K562 (cell line): ENCODE measurements around the gene TGFB2. TPM values are rescaled to one million over a fixed set of nuclear protein-coding genes. Genes with fewer than 3 reads are reported as not detected.

ENCODE experiments used
- ATAC-seq: fragments of 200-7000 bp; cut with Tn5 transposase; 3 replicates; pipeline ENCODE4 v1.9.1; 2020; ENCODE audit warnings: moderate library complexity
- BruUV-seq: library from RNA; stranded (reverse); fragments of 400-500 nt; replicated peaks from 2 replicates; lab custom pipeline; 2021; lab: Mats Ljungman, UMichigan
- CTCF ChIA-PET: fragments of 300-600 bp; formaldehyde crosslinking; extraction: SDS; loops from one replicate; lab custom pipeline; 2021; ENCODE audit warnings: low intra/inter-chr PET ratio; lab: Yijun Ruan, JAX
- POLR2A ChIA-PET: fragments of 300-600, 350-650 bp; sonication (Branson Sonifier 250); formaldehyde crosslinking; extraction: SDS; loops from one replicate; lab custom pipeline; 2021; ENCODE audit warnings: antibody characterized with exemption, inconsistent platforms; lab: Yijun Ruan, JAX
- DNase-seq, 4 experiments: peaks; one replicate each; pipeline versions ENCODE4 v3.0.0 to v3.0.0-alpha.2; 2011 to 2018; ENCODE audit warnings: low spot score in 3 of 4, mixed read lengths in 3 of 4; ENCODE audit errors: extremely low read depth in 1 of 4
- FAIRE-seq: peaks from 2 replicates; lab custom pipeline; 2011; peaks lifted over from hg19 to GRCh38; lab: Jason Lieb, UNC
- H2AFZ ChIP-seq: 2 replicates; pipeline ENCODE4 v1.6.0; 2011; ENCODE audit warnings: low read depth, low read length, control low read depth, inconsistent platforms
- H3K27ac ChIP-seq: fragments of 200-600 bp; 3 replicates; pipeline ENCODE4 v1.8.0; 2011; ENCODE audit warnings: low read depth, mild to moderate bottlenecking, control low read depth, inconsistent platforms, low read length, moderate library complexity, mixed read lengths; ENCODE audit errors: extremely low read depth
- H3K27me3 ChIP-seq, 2 experiments: fragments of 300-600 bp in 1 of 2; 2 replicates in 1 of 2; 3 replicates in 1 of 2; pipeline versions ENCODE4 v1.6.0 to v1.8.0; 2011; ENCODE audit warnings: inconsistent platforms in 2 of 2, low read length in 2 of 2, mild to moderate bottlenecking in 1 of 2, mixed read lengths in 1 of 2, moderate library complexity in 1 of 2; ENCODE audit not compliant: control insufficient read depth in 2 of 2, insufficient read depth in 2 of 2
- H3K36me3 ChIP-seq: fragments of 300-600 bp; 3 replicates; pipeline ENCODE4 v1.8.0; 2011; ENCODE audit warnings: mild to moderate bottlenecking, low read length, inconsistent platforms; ENCODE audit not compliant: control insufficient read depth, insufficient read depth
- H3K4me1 ChIP-seq, 2 experiments: fragments of 200-600 bp in 1 of 2; replicated peaks in 1 of 2; 2 replicates in 1 of 2; 3 replicates in 1 of 2; pipeline versions ENCODE4 v1.5.1 to v1.8.0; 2011; ENCODE audit warnings: inconsistent platforms in 2 of 2, low read length in 2 of 2, mild to moderate bottlenecking in 1 of 2, mixed read lengths in 1 of 2, moderate library complexity in 1 of 2; ENCODE audit not compliant: control insufficient read depth in 2 of 2, insufficient read depth in 2 of 2
- H3K4me2 ChIP-seq: 2 replicates; pipeline ENCODE4 v1.6.1; 2011; ENCODE audit warnings: low read length, control low read depth, inconsistent platforms, mixed read lengths; ENCODE audit not compliant: insufficient read depth
- H3K4me3 ChIP-seq: fragments of 200-600 bp; sonication (generic), shearing (Covaris generic); 2 replicates; pipeline ENCODE4 v1.5.1; 2016; ENCODE audit warnings: control low read depth, inconsistent platforms
- H3K79me2 ChIP-seq: fragments of 200-600 bp; 3 replicates; pipeline ENCODE4 v1.8.0; 2011; ENCODE audit warnings: low read length, inconsistent platforms; ENCODE audit not compliant: control insufficient read depth, insufficient read depth
- H3K9ac ChIP-seq, 2 experiments: 2 replicates each; pipeline versions ENCODE4 v1.6.0 to v1.6.1; 2011; ENCODE audit warnings: low read depth in 2 of 2, low read length in 2 of 2, control low read depth in 1 of 2, inconsistent platforms in 1 of 2, mild to moderate bottlenecking in 1 of 2, mixed read lengths in 1 of 2; ENCODE audit not compliant: insufficient read depth in 1 of 2
- H3K9me1 ChIP-seq: one replicate; pipeline ENCODE4 v1.6.0; 2011; ENCODE audit warnings: inconsistent platforms, mild to moderate bottlenecking, low read length, moderate library complexity; ENCODE audit not compliant: control insufficient read depth, insufficient read depth
- H3K9me3 ChIP-seq: replicated peaks from 2 replicates; pipeline ENCODE4 v1.5.1; 2011; ENCODE audit warnings: low read depth, low read length, inconsistent platforms; ENCODE audit not compliant: control insufficient read depth, insufficient read depth
- H4K20me1 ChIP-seq: replicated peaks from 2 replicates; pipeline ENCODE4 v1.6.1; 2011; ENCODE audit warnings: low read length, inconsistent platforms, mixed read lengths; ENCODE audit not compliant: control insufficient read depth, insufficient read depth
- BCOR ChIP-seq: fragments of 450-650 bp; IDR thresholded peaks from 2 replicates; pipeline ENCODE4 v1.6.1; 2016
- CHAMP1 ChIP-seq: fragments of 450-650 bp; IDR thresholded peaks from 2 replicates; pipeline ENCODE4 v1.6.1; 2016; ENCODE audit warnings: mild to moderate bottlenecking
- CHD1 ChIP-seq: fragments of 200-600 bp; sonication (generic); IDR thresholded peaks from one replicate; pipeline ENCODE4 v1.6.1; 2012; ENCODE audit warnings: mild to moderate bottlenecking, moderate library complexity, low read length, inconsistent platforms
- NUFIP1 ChIP-seq: fragments of 450-650 bp; IDR thresholded peaks from 2 replicates; pipeline ENCODE4 v1.6.1; 2018; ENCODE audit not compliant: partially characterized antibody
- WGBS: fragments of 100-300 bp; shearing (Covaris generic); methylation state at CpG from one replicate; pipeline ENCODE4 v1.1.6; 2016; ENCODE audit warnings: low coverage, mixed read lengths; ENCODE audit not compliant: insufficient coverage; ENCODE audit errors: missing lambda C conversion rate; 5-methylcytosine and 5-hydroxymethylcytosine counted together
- in situ Hi-C: fragments of 300-500 bp; cut with MboI; formaldehyde crosslinking; loops from 4 replicates; pipeline ENCODE4 v1.15.0; 2018; ENCODE audit warnings: inconsistent platforms, mixed read lengths
- intact Hi-C: fragments of 100-400 bp; cut with micrococcal nuclease; formaldehyde crosslinking; loops from 2 replicates; pipeline ENCODE4 v1.14.2; 2022
- polyA plus RNA-seq, 8 experiments: library from polyadenylated mRNA; depleted of rRNA in 4 of 8; stranded (reverse) in 5 of 8; unstranded in 3 of 8; fragments of >200 nt; fragmentation: Nextera tagmentation in 2 of 8; fragmentation: Illumina TruSeq in 1 of 8; extraction: Ambion mirVana in 2 of 8; extraction: Trizol in 1 of 8; gene quantifications; 2 replicates each; pipeline versions ENCODE4 v1.2.1 to v1.2.3, GENCODE V29; 2011 to 2014; ENCODE audit warnings: inconsistent platforms in 1 of 8, missing spikeins in 1 of 8
- total RNA-seq, 7 experiments: library from RNA; depleted of rRNA in 6 of 7; stranded (reverse); fragments of >200 nt in 6 of 7; fragmentation: Illumina TruSeq in 2 of 7; extraction: Trizol in 2 of 7; gene quantifications; 2 replicates each; pipeline versions ENCODE4 v1.2.1 to v1.2.3, GENCODE V29; 2011 to 2021; ENCODE audit warnings: low replicate concordance in 1 of 7

TGFB2 gene
- total and polyA plus RNA-seq, 9 of the 15 experiments (the other 6 are each of a cell fraction or from before 2014, with no cell fraction given), result 0.03 to 0.41 (median 0.11) TPM; not detected in 3

GRCh38 chr1:218411101-218411500 lies 66.0 kb downstream of the TGFB2 start:
- no TSS peak for BruUV-seq
- ChIA-PET CTCF (no interaction called here), POLR2A (no interaction called here)
- no peak for DNase-seq
- H3K4me3 ChIP-seq, result no peak overlapping the region
- no peaks in the 10 kb centered on the region for H3K36me3 ChIP-seq
- no peaks in the 10 kb centered on the region for H3K4me1 ChIP-seq
- H3K27me3 ChIP-seq, result peaks cover 5 to 14% of the 10 kb centered on the region in 2 experiments; a peak in 2 of 5 replicates
- FAIRE-seq, result no peak
- in situ Hi-C loops, result no loop called here
- intact Hi-C loops, result no loop called here
- no peak overlapping the region for H3K9ac ChIP-seq
- TF ChIP-seq CHD1, result no peak
- no peak for TF ChIP-seq CHAMP1
- TF ChIP-seq BCOR, result no peak
- TF ChIP-seq NUFIP1, result no peak
- no peak overlapping the region for H2AFZ ChIP-seq
- no peaks in the 10 kb centered on the region for H3K9me1 ChIP-seq
- H3K4me2 ChIP-seq, result no peak overlapping the region
- no peaks in the 10 kb centered on the region for H3K79me2 ChIP-seq
- H3K27ac ChIP-seq, result no peak overlapping the region
- no peak for ATAC-seq
- H3K9me3 ChIP-seq, result no peaks in the 10 kb centered on the region
- H4K20me1 ChIP-seq, result no peaks in the 10 kb centered on the region
- WGBS, result 0% methylated on average over 1 of the region's 1 CpG
